Measurements from ENCODE around the gene TARS3. TPM values are rescaled to one million over a fixed set of nuclear protein-coding genes. Genes with fewer than 3 reads are reported as not detected.

Gene TARS3
- total and polyA plus RNA-seq, 2 donors (not counting 3 experiments of a cell fraction or from before 2014, with no cell fraction given), result 0.91 to 8.2 TPM

- dilution Hi-C loops (cut with MboI; ENCODE audit: extremely low pct_ligation_motif_present, low sequenced_read_pairs), result no loop called here
- POLR2A ChIA-PET, result no interaction called here
- Histone ChIP-seq H3K9ac (replicated peaks; ENCODE audit: extremely low read depth, insufficient read depth, low read length) (no peak overlapping the region), H3K9me1 (replicated peaks; ENCODE audit: control insufficient read depth, extremely low read depth, insufficient read depth, low read length) (no peaks in the 10 kb centered on the region), H3K36me3 (ENCODE audit: control insufficient read depth in 2 of 2, extremely low read depth in 1 of 2, insufficient read depth in 2 of 2, low read length in 2 of 2) (no peaks in the 10 kb centered on the region), H4K20me1 (replicated peaks; ENCODE audit: control insufficient read depth, extremely low read depth, insufficient read depth, low read length) (no peaks in the 10 kb centered on the region), H3K4me2 (ENCODE audit: insufficient read depth, low read length) (no peak overlapping the region), H2AFZ (ENCODE audit: low read depth, low read length) (no peak overlapping the region), H3K27me3 (ENCODE audit: control insufficient read depth in 2 of 2, insufficient read depth in 2 of 2, low read length in 2 of 2) (no peaks in the 10 kb centered on the region), H3K27ac (ENCODE audit: insufficient read depth, low read depth, low read length) (no peak overlapping the region), H3K9me3 (replicated peaks; ENCODE audit: control insufficient read depth, insufficient read depth, low read length) (no peaks in the 10 kb centered on the region), H3K4me1 (ENCODE audit: control insufficient read depth, extremely low read depth, insufficient read depth, low read length) (no peaks in the 10 kb centered on the region), H3K4me3 (replicated peaks in 1 of 3; ENCODE audit: insufficient read depth in 1 of 3, low read depth in 1 of 3, low read length in 3 of 3) (no peak overlapping the region), H3K79me2 (ENCODE audit: control insufficient read depth, insufficient read depth, low read length) (no peaks in the 10 kb centered on the region)
- no peak for DNase-seq (ENCODE audit: low read depth, low spot score)
- TF ChIP-seq GATA2 (IDR thresholded peaks at IDR 0.05; ENCODE audit: insufficient read depth, insufficient read length, low read depth, low read length) (no peak), POLR2AphosphoS5 (IDR thresholded peaks at IDR 0.05; ENCODE audit: insufficient read depth, low read depth, low read length) (no peak), JUN (IDR thresholded peaks at IDR 0.05; ENCODE audit: borderline replicate concordance, insufficient read depth, insufficient read length, low read depth) (no peak), FOS (IDR thresholded peaks at IDR 0.05; ENCODE audit: borderline replicate concordance, insufficient read depth, low read length) (no peak), MAX (IDR thresholded peaks at IDR 0.05; ENCODE audit: insufficient read depth, insufficient read length) (no peak), EZH2 (IDR thresholded peaks at IDR 0.05; ENCODE audit: borderline replicate concordance, low read depth, low read length, severe bottlenecking) (no peak), POLR2A (IDR thresholded peaks at IDR 0.05; ENCODE audit: low read depth, low read length) (no peak), MYC (IDR thresholded peaks at IDR 0.05; ENCODE audit: low read depth, low read length) (no peak)
- TF ChIP-seq, protein P1, sequence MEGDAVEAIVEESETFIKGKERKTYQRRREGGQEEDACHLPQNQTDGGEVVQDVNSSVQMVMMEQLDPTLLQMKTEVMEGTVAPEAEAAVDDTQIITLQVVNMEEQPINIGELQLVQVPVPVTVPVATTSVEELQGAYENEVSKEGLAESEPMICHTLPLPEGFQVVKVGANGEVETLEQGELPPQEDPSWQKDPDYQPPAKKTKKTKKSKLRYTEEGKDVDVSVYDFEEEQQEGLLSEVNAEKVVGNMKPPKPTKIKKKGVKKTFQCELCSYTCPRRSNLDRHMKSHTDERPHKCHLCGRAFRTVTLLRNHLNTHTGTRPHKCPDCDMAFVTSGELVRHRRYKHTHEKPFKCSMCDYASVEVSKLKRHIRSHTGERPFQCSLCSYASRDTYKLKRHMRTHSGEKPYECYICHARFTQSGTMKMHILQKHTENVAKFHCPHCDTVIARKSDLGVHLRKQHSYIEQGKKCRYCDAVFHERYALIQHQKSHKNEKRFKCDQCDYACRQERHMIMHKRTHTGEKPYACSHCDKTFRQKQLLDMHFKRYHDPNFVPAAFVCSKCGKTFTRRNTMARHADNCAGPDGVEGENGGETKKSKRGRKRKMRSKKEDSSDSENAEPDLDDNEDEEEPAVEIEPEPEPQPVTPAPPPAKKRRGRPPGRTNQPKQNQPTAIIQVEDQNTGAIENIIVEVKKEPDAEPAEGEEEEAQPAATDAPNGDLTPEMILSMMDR (IDR thresholded peaks at IDR 0.05; ENCODE audit: extremely low read depth in 1 of 2, insufficient read depth in 1 of 2, low read depth in 1 of 2, low read length in 2 of 2), result no peak
- no peak for FAIRE-seq
- intact Hi-C loops (cut with micrococcal nuclease), result no loop called here
- no TSS peak for BruUV-seq (replicated peaks)
- CTCF ChIA-PET, result no interaction called here
These were observed 9.3 kb upstream of the TARS3 start for GRCh38 chr15:101733545-101733944.
